ENCODE data around the gene TBC1D10A.
"Not testable (repeated sequence)": the region's sequence is repeated elsewhere in the genome, so short reads cannot be mapped to it uniquely, and the experiment has no call there.

TBC1D10A gene

GRCh38 chr22:30351226-30351625 lies 24.5 kb upstream of the TBC1D10A start:
- FAIRE-seq = no peak
- TF ChIP-seq TAF1 (IDR thresholded peaks at IDR 0.05; ENCODE audit: low read depth, low read length) = no peak
- TF ChIP-seq POLR2A (IDR thresholded peaks at IDR 0.05; ENCODE audit: low read depth, low read length) = no peak
- TF ChIP-seq PAX5 (IDR thresholded peaks at IDR 0.05; ENCODE audit: insufficient read depth, low read length, severe bottlenecking) = no peak
- no peak for TF ChIP-seq POLR2AphosphoS5 (IDR thresholded peaks at IDR 0.05; ENCODE audit: low read depth, low read length)
- no peak for TF ChIP-seq SPI1 (IDR thresholded peaks at IDR 0.05; ENCODE audit: low read depth, low read length)
- no peak for TF ChIP-seq POU2F2 (IDR thresholded peaks at IDR 0.05; ENCODE audit: low read depth, low read length)
- DNase-seq (ENCODE audit: insufficient read length, low spot score) = no peak

- TF ChIP-seq POLR2AphosphoS5 (IDR thresholded peaks at IDR 0.05; ENCODE audit: low read depth, low read length) (no peak), PAX5 (IDR thresholded peaks at IDR 0.05; ENCODE audit: insufficient read depth, low read length, severe bottlenecking) (no peak), SPI1 (IDR thresholded peaks at IDR 0.05; ENCODE audit: low read depth, low read length) (no peak)
- no peak for DNase-seq (ENCODE audit: insufficient read length, low spot score)
- no peak for FAIRE-seq
Observed at GRCh38 chr22:30348809-30349208, 22.1 kb upstream of the TBC1D10A start.

GRCh38 chr22:30348404-30348803 lies 21.7 kb upstream of the TBC1D10A start:
- TF ChIP-seq SPI1 (IDR thresholded peaks at IDR 0.05; ENCODE audit: low read depth, low read length) (no peak), POU2F2 (IDR thresholded peaks at IDR 0.05; ENCODE audit: low read depth, low read length) (no peak), POLR2A (IDR thresholded peaks at IDR 0.05; ENCODE audit: low read depth, low read length) (no peak), PAX5 (IDR thresholded peaks at IDR 0.05; ENCODE audit: insufficient read depth, low read length, severe bottlenecking) (no peak), POLR2AphosphoS5 (IDR thresholded peaks at IDR 0.05; ENCODE audit: low read depth, low read length) (no peak), TAF1 (IDR thresholded peaks at IDR 0.05; ENCODE audit: low read depth, low read length) (no peak)
- DNase-seq (ENCODE audit: insufficient read length, low spot score) (no peak), FAIRE-seq (peak; percentile 50)

- TF ChIP-seq POLR2A (IDR thresholded peaks at IDR 0.05; ENCODE audit: low read depth, low read length) = no peak
- no peak for TF ChIP-seq SPI1 (IDR thresholded peaks at IDR 0.05; ENCODE audit: low read depth, low read length)
- no peak for TF ChIP-seq TAF1 (IDR thresholded peaks at IDR 0.05; ENCODE audit: low read depth, low read length)
- TF ChIP-seq POU2F2 (IDR thresholded peaks at IDR 0.05; ENCODE audit: low read depth, low read length) = no peak
- no peak for TF ChIP-seq PAX5 (IDR thresholded peaks at IDR 0.05; ENCODE audit: insufficient read depth, low read length, severe bottlenecking)
- no peak for TF ChIP-seq POLR2AphosphoS5 (IDR thresholded peaks at IDR 0.05; ENCODE audit: low read depth, low read length)
- DNase-seq (ENCODE audit: insufficient read length, low spot score) = no peak
- peak; percentile 45 for FAIRE-seq
Observed at GRCh38 chr22:30347255-30347892, 20.6 kb upstream of the TBC1D10A start.

- FAIRE-seq = no peak
- DNase-seq (ENCODE audit: insufficient read length, low spot score) = no peak
- TF ChIP-seq SPI1 (IDR thresholded peaks at IDR 0.05; ENCODE audit: low read depth, low read length) = no peak
- no peak for TF ChIP-seq POU2F2 (IDR thresholded peaks at IDR 0.05; ENCODE audit: low read depth, low read length)
Observed at GRCh38 chr22:30344447-30345200, 17.9 kb upstream of the TBC1D10A start.

- DNase-seq (ENCODE audit: insufficient read length, low spot score) (no peak), FAIRE-seq (no peak)
- TF ChIP-seq POLR2A (IDR thresholded peaks at IDR 0.05; ENCODE audit: low read depth, low read length) (no peak), POLR2AphosphoS5 (IDR thresholded peaks at IDR 0.05; ENCODE audit: low read depth, low read length) (no peak), PAX5 (IDR thresholded peaks at IDR 0.05; ENCODE audit: insufficient read depth, low read length, severe bottlenecking) (no peak), POU2F2 (IDR thresholded peaks at IDR 0.05; ENCODE audit: low read depth, low read length) (no peak), SPI1 (IDR thresholded peaks at IDR 0.05; ENCODE audit: low read depth, low read length) (no peak), TAF1 (IDR thresholded peaks at IDR 0.05; ENCODE audit: low read depth, low read length) (no peak)
Observed at GRCh38 chr22:30340911-30341685, 14.4 kb upstream of the TBC1D10A start.

GRCh38 chr22:30338802-30339201 lies 12.1 kb upstream of the TBC1D10A start:
- no peak for FAIRE-seq
- DNase-seq (ENCODE audit: insufficient read length, low spot score) = no peak
- TF ChIP-seq TAF1 (IDR thresholded peaks at IDR 0.05; ENCODE audit: low read depth, low read length) = no peak
- no peak for TF ChIP-seq POLR2A (IDR thresholded peaks at IDR 0.05; ENCODE audit: low read depth, low read length)
- no peak for TF ChIP-seq POLR2AphosphoS5 (IDR thresholded peaks at IDR 0.05; ENCODE audit: low read depth, low read length)
- no peak for TF ChIP-seq POU2F2 (IDR thresholded peaks at IDR 0.05; ENCODE audit: low read depth, low read length)
- TF ChIP-seq PAX5 (IDR thresholded peaks at IDR 0.05; ENCODE audit: insufficient read depth, low read length, severe bottlenecking) = no peak
- no peak for TF ChIP-seq SPI1 (IDR thresholded peaks at IDR 0.05; ENCODE audit: low read depth, low read length)

- not testable (repeated sequence) for FAIRE-seq; DNase-seq (ENCODE audit: insufficient read length, low spot score)
Observed at GRCh38 chr22:30338341-30338740, 11.6 kb upstream of the TBC1D10A start.

- FAIRE-seq = no peak
- DNase-seq (ENCODE audit: insufficient read length, low spot score) = no peak
- TF ChIP-seq TAF1 (IDR thresholded peaks at IDR 0.05; ENCODE audit: low read depth, low read length) = no peak
- no peak for TF ChIP-seq POLR2A (IDR thresholded peaks at IDR 0.05; ENCODE audit: low read depth, low read length)
- TF ChIP-seq SPI1 (IDR thresholded peaks at IDR 0.05; ENCODE audit: low read depth, low read length) = no peak
- no peak for TF ChIP-seq POLR2AphosphoS5 (IDR thresholded peaks at IDR 0.05; ENCODE audit: low read depth, low read length)
- TF ChIP-seq POU2F2 (IDR thresholded peaks at IDR 0.05; ENCODE audit: low read depth, low read length) = no peak
- no peak for TF ChIP-seq PAX5 (IDR thresholded peaks at IDR 0.05; ENCODE audit: insufficient read depth, low read length, severe bottlenecking)
Observed at GRCh38 chr22:30337461-30337778, 10.7 kb upstream of the TBC1D10A start.

Data from GM12891 (cell line).